H1 (cell line): Measurements from ENCODE around the gene SOX6. TPM values are rescaled to one million over a fixed set of nuclear protein-coding genes. Genes with fewer than 3 reads are reported as not detected.

ENCODE experiments used
- CTCF ChIA-PET: fragments of 300-600 bp; sonication (Branson Sonifier 250); formaldehyde crosslinking; loops from one replicate; lab custom pipeline; 2021; ENCODE audit not compliant: partially characterized antibody; lab: Charles Lee
- POLR2A ChIA-PET: fragments of 300-600 bp; sonication (Branson Sonifier 250); formaldehyde crosslinking; loops from one replicate; lab custom pipeline; 2021; ENCODE audit warnings: inconsistent platforms; ENCODE audit not compliant: partially characterized antibody; lab: Charles Lee
- DNase-seq, 2 experiments: peaks; one replicate each; pipeline versions ENCODE4 v3.0.0 to v3.0.0-alpha.2; 2010 to 2022; ENCODE audit warnings: low spot score in 2 of 2, low read depth in 1 of 2, mixed read lengths in 1 of 2
- FAIRE-seq: peaks from 2 replicates; lab custom pipeline; 2011; peaks lifted over from hg19 to GRCh38; lab: Jason Lieb, UNC
- H2AFZ ChIP-seq: 2 replicates; pipeline ENCODE4 v1.8.1; 2012; ENCODE audit warnings: low read length, inconsistent platforms
- H2AK5ac ChIP-seq: 2 replicates; pipeline ENCODE4 v1.6.1; 2013; ENCODE audit warnings: low read depth, low read length
- H2BK120ac ChIP-seq: replicated peaks from 2 replicates; pipeline ENCODE3; 2013; ENCODE audit warnings: low read depth, low read length, inconsistent platforms
- H2BK12ac ChIP-seq: 2 replicates; pipeline ENCODE4 v1.6.1; 2013; ENCODE audit warnings: low read depth, low read length
- H2BK15ac ChIP-seq: 2 replicates; pipeline ENCODE4 v1.6.1; 2013; ENCODE audit warnings: low read length
- H2BK20ac ChIP-seq: 2 replicates; pipeline ENCODE4 v1.6.1; 2013; ENCODE audit warnings: low read length
- H2BK5ac ChIP-seq: 2 replicates; pipeline ENCODE4 v1.6.1; 2013; ENCODE audit warnings: low read depth, low read length
- H3K14ac ChIP-seq: 2 replicates; pipeline ENCODE4 v1.6.1; 2013; ENCODE audit warnings: inconsistent platforms; ENCODE audit not compliant: insufficient read length
- H3K18ac ChIP-seq: 2 replicates; pipeline ENCODE4 v1.6.1; 2013; ENCODE audit warnings: low read length; ENCODE audit errors: extremely low read depth
- H3K23ac ChIP-seq: 2 replicates; pipeline ENCODE4 v1.6.1; 2013; ENCODE audit warnings: inconsistent platforms; ENCODE audit not compliant: insufficient read length
- H3K23me2 ChIP-seq: 2 replicates; pipeline ENCODE4 v1.6.1; 2013; ENCODE audit warnings: low read depth, low read length
- H3K27ac ChIP-seq: 2 replicates; pipeline ENCODE4 v1.6.1; 2011; ENCODE audit warnings: low read depth, low read length, inconsistent platforms
- H3K27me3 ChIP-seq, 4 experiments: replicated peaks in 1 of 4; 1 replicate in 1 of 4; 2 replicates in 3 of 4; pipeline versions ENCODE4 v1.6.1 to v1.8.1; 2011 to 2013; ENCODE audit warnings: low read length in 3 of 4, mild to moderate bottlenecking in 3 of 4, inconsistent platforms in 2 of 4, mixed read lengths in 2 of 4, moderate library complexity in 1 of 4; ENCODE audit not compliant: control insufficient read depth in 3 of 4, insufficient read depth in 3 of 4; ENCODE audit errors: extremely low read depth in 1 of 4
- H3K36me3 ChIP-seq, 4 experiments: 2 replicates each; pipeline versions ENCODE4 v1.6.1 to v1.8.1; 2011 to 2013; ENCODE audit warnings: mild to moderate bottlenecking in 4 of 4, low read length in 3 of 4, moderate library complexity in 2 of 4, control low read depth in 1 of 4, inconsistent platforms in 1 of 4; ENCODE audit not compliant: insufficient read depth in 4 of 4, control insufficient read depth in 2 of 4
- H3K4ac ChIP-seq: replicated peaks from 2 replicates; pipeline ENCODE3; 2013; ENCODE audit warnings: low read length, low read depth, mixed read lengths, inconsistent platforms; ENCODE audit not compliant: insufficient read length
- H3K4me1 ChIP-seq, 4 experiments: replicated peaks in 1 of 4; 1 replicate in 1 of 4; 2 replicates in 3 of 4; pipeline versions ENCODE4 v1.6.1 to v1.8.1; 2011 to 2013; ENCODE audit warnings: low read length in 3 of 4, inconsistent platforms in 2 of 4, mixed read lengths in 1 of 4; ENCODE audit not compliant: insufficient read depth in 4 of 4, control insufficient read depth in 3 of 4
- H3K4me2 ChIP-seq, 2 experiments: 2 replicates each; pipeline versions ENCODE4 v1.6.1 to v1.8.1; 2011 to 2013; ENCODE audit warnings: low read depth in 2 of 2, low read length in 2 of 2, control low read depth in 1 of 2, inconsistent platforms in 1 of 2, mild to moderate bottlenecking in 1 of 2; ENCODE audit not compliant: insufficient read depth in 1 of 2
- H3K4me3 ChIP-seq, 4 experiments: fragments of 200-600, 300-600 bp in 1 of 4; sonication (generic), shearing (Covaris generic), sonication (Bioruptor Twin) in 1 of 4; 2 replicates each; pipeline versions ENCODE4 v1.5.1 to v1.8.1; 2011 to 2016; ENCODE audit warnings: low read length in 4 of 4, low read depth in 3 of 4, control low read depth in 2 of 4, inconsistent platforms in 2 of 4, mild to moderate bottlenecking in 2 of 4, mixed read lengths in 1 of 4, moderate library complexity in 1 of 4; ENCODE audit not compliant: insufficient read depth in 2 of 4; ENCODE audit errors: extremely low read depth in 1 of 4
- H3K56ac ChIP-seq: replicated peaks from 2 replicates; pipeline ENCODE3; 2013; ENCODE audit warnings: low read depth, mild to moderate bottlenecking, mixed read lengths, low read length, inconsistent platforms; ENCODE audit not compliant: insufficient read length
- H3K79me1 ChIP-seq: 2 replicates; pipeline ENCODE4 v1.6.1; 2013; ENCODE audit warnings: low read depth, low read length, control low read depth
- H3K79me2 ChIP-seq, 2 experiments: 2 replicates each; pipeline versions ENCODE4 v1.6.1 to v1.8.1; 2012 to 2013; ENCODE audit warnings: low read length in 2 of 2, mild to moderate bottlenecking in 2 of 2, inconsistent platforms in 1 of 2; ENCODE audit not compliant: insufficient read depth in 2 of 2, control insufficient read depth in 1 of 2
- H3K9ac ChIP-seq, 4 experiments: replicated peaks in 1 of 4; 1 replicate in 1 of 4; 2 replicates in 3 of 4; pipeline versions ENCODE4 v1.6.1 to v1.8.1; 2011 to 2013; ENCODE audit warnings: low read depth in 3 of 4, low read length in 3 of 4, control low read depth in 2 of 4, mild to moderate bottlenecking in 2 of 4, moderate library complexity in 2 of 4, inconsistent platforms in 1 of 4; ENCODE audit errors: extremely low read depth in 1 of 4
- H3K9me3 ChIP-seq, 2 experiments: 2 replicates each; pipeline versions ENCODE4 v1.6.1 to v1.8.1; 2012 to 2013; ENCODE audit warnings: mild to moderate bottlenecking in 2 of 2, moderate library complexity in 2 of 2, control low read depth in 1 of 2, inconsistent platforms in 1 of 2, low read depth in 1 of 2, low read length in 1 of 2, mixed read lengths in 1 of 2; ENCODE audit not compliant: insufficient read depth in 2 of 2
- H4K20me1 ChIP-seq, 2 experiments: replicated peaks in 1 of 2; 2 replicates each; pipeline versions ENCODE3 to v1.8.1; 2011 to 2013; ENCODE audit warnings: inconsistent platforms in 2 of 2, low read length in 2 of 2, mild to moderate bottlenecking in 1 of 2; ENCODE audit not compliant: insufficient read depth in 2 of 2, control insufficient read depth in 1 of 2
- H4K5ac ChIP-seq: 2 replicates; pipeline ENCODE4 v1.6.1; 2013; ENCODE audit warnings: low read length, low read depth, mixed read lengths, inconsistent platforms; ENCODE audit not compliant: insufficient read length
- H4K8ac ChIP-seq: 2 replicates; pipeline ENCODE4 v1.8.0; 2013; ENCODE audit warnings: mild to moderate bottlenecking, moderate library complexity, low read length, inconsistent platforms; ENCODE audit not compliant: insufficient read depth; ENCODE audit errors: extremely low read depth
- H4K91ac ChIP-seq: replicated peaks from 2 replicates; pipeline ENCODE3; 2013; ENCODE audit warnings: low read length, mixed read lengths, inconsistent platforms; ENCODE audit not compliant: insufficient read length
- CHD2 ChIP-seq: IDR thresholded peaks from 2 replicates; pipeline ENCODE4 v1.6.1; 2012; ENCODE audit warnings: low read length, improper control_type of control experiment
- WGBS, 2 experiments: shearing (Covaris generic) in 1 of 2; methylation state at CpG; one replicate each; pipeline versions ENCODE4 v1.1.6 to v1.1.7; 2013 to 2015; ENCODE audit warnings: low lambda C conversion rate in 2 of 2, mixed read lengths in 2 of 2, inconsistent platforms in 1 of 2, low coverage in 1 of 2, missing lambda C conversion rate in 1 of 2; ENCODE audit not compliant: insufficient replicate concordance in 2 of 2, insufficient coverage in 1 of 2, insufficient read length in 1 of 2; ENCODE audit errors: extremely low coverage in 1 of 2, missing lambda C conversion rate in 1 of 2; 5-methylcytosine and 5-hydroxymethylcytosine counted together
- polyA plus RNA-seq, 7 experiments: library from polyadenylated mRNA; depleted of rRNA in 3 of 7; stranded (reverse) in 5 of 7; unstranded in 2 of 7; fragments of >200 nt in 5 of 7; fragments of 200-250 nt in 2 of 7; gene quantifications; 1 replicate in 5 of 7; 2 replicates in 1 of 7; 4 replicates in 1 of 7; pipeline versions ENCODE4 v1.2.1 to v1.2.3, GENCODE V29; 2011 to 2013; ENCODE audit warnings: missing spikeins in 2 of 7, mixed read lengths in 2 of 7
- total RNA-seq: library from RNA; stranded (reverse); fragmentation: NEBNext Ultra II Directional; extraction: Animal tissue kit (Norgen Biotek cat#: 25700); gene quantifications from 2 replicates; pipeline ENCODE4 v1.2.1, GENCODE V29; 2021

The SOX6 gene
- total and polyA plus RNA-seq, 2 of the 8 experiments (the other 6 are each of a cell fraction or from before 2014, with no cell fraction given) = 0.09 TPM; not detected in 1

- no peak for FAIRE-seq
- H2BK12ac ChIP-seq = no peak overlapping the region
- no peak overlapping the region for H3K56ac ChIP-seq
- TF ChIP-seq CHD2 = no peak
Observed at GRCh38 chr11:16216831-16217230, 139.5 kb downstream of the SOX6 start.

More at GRCh38 chr11:16216831-16217230, 139.5 kb downstream of the SOX6 start:
- no peaks in the 10 kb centered on the region for H3K27me3 ChIP-seq
- H2BK20ac ChIP-seq = no peak overlapping the region
- H3K23ac ChIP-seq = no peak overlapping the region
- H2BK120ac ChIP-seq = no peak overlapping the region
- no peak overlapping the region for H3K14ac ChIP-seq
- H3K4ac ChIP-seq = no peak overlapping the region
- DNase-seq = no peak
- no peaks in the 10 kb centered on the region for H3K79me2 ChIP-seq
- H3K23me2 ChIP-seq = no peaks in the 10 kb centered on the region
- H3K4me1 ChIP-seq = no peaks in the 10 kb centered on the region
- ChIA-PET CTCF (no interaction called here), POLR2A (no interaction called here)
- 90% methylated on average over 3 of the region's 3 CpGs; no CpG with 5 or more reads in 1 of the 2 experiments for WGBS, 2 experiments
- H2AK5ac ChIP-seq = no peak overlapping the region
- no peak overlapping the region for H3K27ac ChIP-seq
- H3K79me1 ChIP-seq = no peaks in the 10 kb centered on the region
- H4K91ac ChIP-seq = no peak overlapping the region
- no peak overlapping the region for H2AFZ ChIP-seq
- no peak overlapping the region for H2BK5ac ChIP-seq
- no peak overlapping the region for H3K9ac ChIP-seq
- no peak overlapping the region for H4K5ac ChIP-seq
- H3K18ac ChIP-seq = no peak overlapping the region
- no peak overlapping the region for H2BK15ac ChIP-seq
- no peak overlapping the region for H3K4me2 ChIP-seq
- H4K20me1 ChIP-seq = no peaks in the 10 kb centered on the region
- H3K36me3 ChIP-seq = no peaks in the 10 kb centered on the region
- H3K9me3 ChIP-seq = no peaks in the 10 kb centered on the region
- H3K4me3 ChIP-seq = no peak overlapping the region
- H4K8ac ChIP-seq = no peak overlapping the region
